Right ventricle myocardium superior (tissue), 1 donor: ENCODE data around the gene ALDH2. TPM values are rescaled to one million over a fixed set of nuclear protein-coding genes. Genes with fewer than 3 reads are reported as not detected.
A peak's percentile ranks its signal among the peaks of the same experiment; 100 is the strongest.
"Not testable (repeated sequence)": the region's sequence is repeated elsewhere in the genome, so short reads cannot be mapped to it uniquely, and the experiment has no call there.

ENCODE experiments used
- ATAC-seq: fragments of 200-7000 bp; cut with Tn5 transposase; one replicate; pipeline ENCODE4 v1.9.1; 2020; ENCODE audit warnings: mild to moderate bottlenecking; ENCODE audit not compliant: poor library complexity
- DNase-seq: peaks from one replicate; pipeline ENCODE4 v3.0.0-alpha.2; 2020
- intact Hi-C: fragments of 100-400 bp; cut with DNase I; formaldehyde crosslinking; loops from one replicate; pipeline ENCODE4 v1.11.2; 2022
- total RNA-seq: library from RNA; stranded (reverse); fragmentation: NEBNext Ultra II Directional; extraction: Animal tissue kit (Norgen Biotek cat#: 25700); gene quantifications from one replicate; pipeline ENCODE4 v1.2.1, GENCODE V29; 2021
- donor health status: DM: no; HTN: yes; CAD: no; lungs with severe emphysema.

ALDH2 gene
- total RNA-seq, 1 donor from 2014 or later = 459 TPM

DNA sequence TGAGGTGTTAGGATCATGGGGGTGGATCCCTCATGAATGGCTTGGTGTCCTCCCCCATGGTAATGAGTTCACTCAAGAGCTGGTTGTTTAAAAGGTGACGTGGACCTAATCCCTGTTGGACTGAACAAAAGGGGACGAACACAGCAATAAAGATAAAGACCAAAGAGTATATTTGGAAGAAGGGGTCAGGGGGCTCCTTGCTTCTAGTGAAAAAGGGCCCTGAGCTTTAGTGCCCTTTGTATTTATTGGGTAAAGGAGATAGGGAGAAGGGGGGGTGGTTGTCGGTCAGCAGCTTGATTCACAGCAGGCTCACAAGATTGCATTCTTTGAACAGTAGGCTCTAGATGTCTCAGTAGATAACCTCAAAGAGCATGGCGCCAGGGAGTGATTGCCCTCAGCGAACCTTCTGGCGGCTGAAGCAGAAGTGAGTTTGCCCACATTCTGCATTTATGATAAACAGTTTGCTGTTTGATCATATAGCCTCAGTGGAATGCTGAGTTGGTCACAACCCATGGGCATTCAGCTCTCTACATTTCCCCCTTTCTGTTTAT lies 49.4 kb downstream of the ALDH2 start:
- DNase-seq (no peak), ATAC-seq (no peak)
- intact Hi-C loops = no loop called here

GRCh38 chr12:111816898-111817297 lies 50.2 kb downstream of the ALDH2 start:
- ATAC-seq, intact Hi-C loops, DNase-seq: not testable (repeated sequence)

GRCh38 chr12:111818340-111818739 lies 51.6 kb downstream of the ALDH2 start:
- ATAC-seq (no peak), DNase-seq (no peak)
- intact Hi-C loops = no loop called here

GRCh38 chr12:111819191-111820158 lies 52.7 kb downstream of the ALDH2 start:
- intact Hi-C loops = no loop called here
- no peak for DNase-seq
- no peak for ATAC-seq

GRCh38 chr12:111820828-111821227 lies 54.1 kb downstream of the ALDH2 start:
- intact Hi-C loops, DNase-seq, ATAC-seq: not testable (repeated sequence)

DNA sequence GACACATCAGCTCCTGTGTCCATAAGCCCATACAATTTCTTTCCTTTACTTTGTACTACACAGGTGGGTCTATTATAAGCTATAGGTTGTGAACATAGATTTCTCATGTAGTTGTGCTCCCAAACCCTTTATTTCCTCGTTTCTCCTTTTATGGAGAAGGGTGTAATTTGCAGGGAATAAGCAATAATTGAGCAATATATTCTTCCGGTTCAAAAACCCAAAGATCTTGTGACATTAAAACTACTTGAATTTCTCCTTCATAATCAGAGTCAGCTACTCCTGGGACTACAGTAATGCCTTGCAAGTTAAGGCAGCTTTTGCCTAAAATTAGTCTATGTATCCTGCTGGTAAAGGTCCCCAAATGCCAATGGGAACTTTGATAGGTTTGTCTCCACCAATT lies 56.2 kb downstream of the ALDH2 start:
- DNase-seq (no peak), ATAC-seq (no peak)
- intact Hi-C loops = no loop called here

DNA sequence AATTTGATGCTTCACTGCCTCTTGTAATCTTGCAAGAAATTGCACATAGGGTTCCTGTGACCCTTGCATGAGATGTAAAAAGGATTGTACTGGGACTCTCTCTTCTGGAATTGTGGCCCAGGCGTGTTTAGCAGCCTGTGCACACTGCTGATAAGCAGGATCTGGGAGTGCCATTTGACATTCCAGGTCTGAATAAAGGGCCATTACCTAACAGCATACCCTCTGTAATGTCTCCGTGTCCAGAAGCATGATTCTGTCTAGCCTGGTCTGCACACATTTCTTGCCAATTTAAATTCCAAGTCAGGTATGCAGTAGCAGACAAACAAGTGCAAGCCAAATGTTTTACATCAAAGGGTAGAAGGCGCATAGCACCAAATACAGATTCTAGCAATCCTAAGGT lies 57.2 kb downstream of the ALDH2 start:
- DNase-seq = no peak
- ATAC-seq = peak; percentile 68
- intact Hi-C loops = no loop called here

DNA sequence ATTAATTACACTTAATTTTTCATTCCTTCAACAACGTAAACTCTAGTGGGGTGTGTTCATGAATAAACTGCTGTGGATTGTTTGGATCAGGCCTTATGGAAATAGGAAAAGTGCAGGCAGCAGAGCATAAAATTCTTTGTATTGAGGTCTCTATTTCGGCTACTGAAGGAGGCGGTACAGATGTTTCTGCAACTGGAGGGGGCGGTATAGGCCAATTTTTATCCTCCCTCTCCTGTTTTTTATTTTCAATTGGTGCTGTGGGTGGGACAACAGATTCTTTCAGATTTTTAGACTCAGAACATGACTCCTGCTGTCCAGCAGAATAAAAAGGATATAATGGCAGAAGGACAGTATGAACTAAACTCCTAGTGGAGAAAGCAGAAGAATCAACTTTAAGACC lies 57.6 kb downstream of the ALDH2 start:
- intact Hi-C loops, DNase-seq: not testable (repeated sequence)
- peak; percentile 29 for ATAC-seq

DNA sequence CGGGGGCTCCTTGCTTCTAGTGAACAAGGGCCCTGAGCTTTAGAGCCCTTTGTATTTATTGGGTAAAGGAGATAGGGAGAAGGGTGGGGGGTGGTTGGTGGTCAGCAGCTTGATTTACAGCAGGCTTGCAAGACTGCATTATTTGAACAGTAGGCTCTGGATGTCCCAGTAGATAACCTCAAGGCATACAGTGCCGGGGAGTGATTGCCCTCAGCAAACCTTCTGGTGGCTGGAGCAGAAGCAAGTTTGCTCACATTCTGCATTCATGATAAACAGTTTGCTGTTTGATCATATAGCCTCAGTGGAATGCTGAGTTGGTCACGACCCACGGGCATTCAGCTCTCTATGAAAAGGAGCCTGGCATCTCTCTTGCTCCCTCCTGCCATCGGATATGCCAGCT lies 58.8 kb downstream of the ALDH2 start:
- ATAC-seq = no peak
- no peak for DNase-seq
- intact Hi-C loops = no loop called here

GRCh38 chr12:111826316-111826715 lies 59.6 kb downstream of the ALDH2 start:
- ATAC-seq (no peak), DNase-seq (no peak)
- intact Hi-C loops = no loop called here

DNA sequence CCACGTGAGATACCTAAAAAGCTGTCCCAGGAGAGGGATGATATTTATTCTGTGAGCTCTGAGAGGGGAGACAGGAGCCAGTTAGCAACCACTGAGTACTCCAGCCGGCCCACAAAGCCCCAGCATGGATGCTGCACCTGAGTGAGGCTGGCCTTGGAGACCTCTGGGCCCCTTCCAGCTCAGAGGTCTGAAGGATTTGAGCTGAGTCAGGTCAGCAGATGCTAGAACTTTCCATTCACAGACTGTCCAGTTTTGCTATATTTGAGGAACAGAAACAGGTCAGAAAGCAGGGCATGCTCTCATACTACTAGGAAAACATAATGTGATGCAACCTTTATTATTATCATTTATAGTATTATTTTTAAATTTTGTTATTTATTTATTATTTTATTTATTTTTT lies 60.3 kb downstream of the ALDH2 start:
- ATAC-seq = no peak
- DNase-seq = no peak
- intact Hi-C loops = no loop called here

DNA sequence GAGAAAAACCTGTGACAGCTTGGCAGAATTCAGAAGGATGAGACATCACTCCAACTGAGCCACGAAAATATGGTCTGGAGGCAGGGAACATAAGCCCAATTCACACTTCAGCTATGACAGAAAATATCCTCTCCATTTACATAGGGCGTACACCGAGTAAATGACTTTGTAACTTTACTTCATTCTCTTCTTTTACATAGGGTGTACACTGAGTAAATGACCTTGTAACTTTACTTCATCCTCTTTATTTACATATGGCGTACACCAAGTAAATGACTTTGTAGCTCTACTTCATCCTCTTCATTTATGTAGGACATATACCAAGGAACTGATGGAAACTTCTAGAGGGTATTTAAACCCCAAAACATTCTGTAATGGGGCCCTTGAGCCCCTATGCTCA lies 61.2 kb downstream of the ALDH2 start:
- ATAC-seq = no peak
- no peak for DNase-seq
- intact Hi-C loops = no loop called here

GRCh38 chr12:111828338-111828979 lies 61.7 kb downstream of the ALDH2 start:
- intact Hi-C loops = no loop called here
- no peak for ATAC-seq
- DNase-seq = no peak

DNA sequence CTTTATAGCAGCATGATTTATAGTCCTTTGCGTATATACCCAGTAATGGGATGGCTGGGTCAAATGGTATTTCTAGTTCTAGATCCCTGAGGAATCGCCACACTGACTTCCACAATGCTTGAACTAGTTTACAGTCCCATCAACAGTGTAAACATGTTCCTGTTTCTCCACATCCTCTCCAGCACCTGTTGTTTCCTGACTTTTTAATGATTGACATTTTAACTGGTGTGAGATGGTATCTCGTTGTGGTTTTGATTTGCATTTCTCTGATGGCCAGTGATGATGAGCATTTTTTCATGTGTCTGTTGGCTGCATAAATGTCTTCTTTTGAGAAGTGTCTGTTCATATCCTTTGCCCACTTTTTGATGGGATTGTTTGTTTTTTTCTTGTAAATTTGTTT lies 62.9 kb downstream of the ALDH2 start:
- ATAC-seq, intact Hi-C loops: not testable (repeated sequence)

DNA sequence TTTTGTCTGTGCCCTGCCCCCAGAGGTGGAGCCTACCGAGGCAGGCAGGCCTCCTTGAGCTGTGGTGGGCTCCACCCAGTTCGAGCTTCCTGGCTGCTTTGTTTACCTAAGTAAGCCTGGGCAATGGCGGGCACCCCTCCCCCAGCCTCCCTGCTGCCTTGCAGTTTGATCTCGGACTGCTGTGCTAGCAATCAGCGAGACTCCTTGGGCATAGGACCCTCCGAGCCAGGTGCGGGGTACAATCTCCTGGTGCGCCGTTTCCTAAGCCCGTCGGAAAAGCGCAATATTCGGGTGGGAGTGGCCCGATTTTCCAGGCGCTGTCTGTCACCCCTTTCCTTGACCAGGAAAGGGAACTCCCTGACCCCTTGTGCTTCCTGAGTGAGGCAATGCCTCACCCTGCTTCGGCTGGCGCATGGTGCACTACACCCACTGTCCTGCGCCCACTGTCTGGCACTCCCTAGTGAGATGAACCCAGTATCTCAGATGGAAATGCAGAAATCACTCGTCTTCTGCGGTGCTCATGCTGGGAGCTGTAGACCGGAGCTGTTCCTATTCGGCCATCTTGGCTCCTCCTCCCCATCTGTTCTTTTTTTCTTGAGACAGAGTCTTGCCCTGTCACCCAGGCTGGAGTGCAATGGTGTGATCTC lies 68.1 kb downstream of the ALDH2 start:
- intact Hi-C loops, ATAC-seq: not testable (repeated sequence)
- peak; percentile 52 for DNase-seq

More for the DNA sequence above, 62.9 kb downstream of the ALDH2 start:
- DNase-seq = not testable (repeated sequence)

- DNase-seq, ATAC-seq, intact Hi-C loops: not testable (repeated sequence)
These were observed 68.9 kb downstream of the ALDH2 start for GRCh38 chr12:111835531-111836181.

- DNase-seq (no peak), ATAC-seq (no peak)
- intact Hi-C loops = no loop called here
These were observed 71.6 kb downstream of the ALDH2 start for GRCh38 chr12:111838353-111838752.

DNA sequence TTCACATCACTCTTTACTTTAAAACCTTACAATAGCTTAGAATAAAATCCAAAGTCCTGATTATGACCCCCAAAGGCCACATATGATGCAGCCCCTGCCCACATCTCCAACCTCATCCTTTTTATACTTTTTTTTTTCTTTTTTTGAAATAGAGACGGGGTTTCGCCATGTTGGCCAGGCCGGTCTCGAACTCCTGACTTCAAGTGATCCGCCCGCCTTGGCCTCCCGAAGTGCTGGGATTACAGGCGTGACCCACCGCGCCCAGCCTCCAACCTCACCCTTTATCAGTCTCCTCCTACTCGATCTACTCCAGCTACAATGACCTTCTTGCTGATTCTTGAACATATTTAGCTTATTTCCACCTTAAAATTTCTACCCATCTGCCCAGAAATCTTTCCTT lies 74.1 kb downstream of the ALDH2 start:
- DNase-seq (no peak), ATAC-seq (no peak)
- intact Hi-C loops = no loop called here
